Spinal cord (tissue), 10 donors: ENCODE results near the gene DIP2B. TPM values are rescaled to one million over a fixed set of nuclear protein-coding genes. Genes with fewer than 3 reads are reported as not detected.
"Not testable (repeated sequence)": the region's sequence is repeated elsewhere in the genome, so short reads cannot be mapped to it uniquely, and the experiment has no call there.

Experiments used
- DNase-seq, 6 donors: peaks; one replicate each; pipeline versions ENCODE4 v3.0.0 to v3.0.0-alpha.2; 2013 to 2015; ENCODE audit warnings: low spot score in 6 of 6, low read depth in 4 of 6
- H3K27ac ChIP-seq: one replicate; pipeline ENCODE4 v1.5.1; 2013; ENCODE audit warnings: low read depth, low read length, control low read depth
- H3K27me3 ChIP-seq: one replicate; pipeline ENCODE4 v1.6.1; 2013; ENCODE audit warnings: low read length; ENCODE audit not compliant: control insufficient read depth, insufficient read depth
- H3K36me3 ChIP-seq: one replicate; pipeline ENCODE4 v1.6.1; 2013; ENCODE audit warnings: low read length; ENCODE audit not compliant: control insufficient read depth, insufficient read depth
- H3K4me1 ChIP-seq: one replicate; pipeline ENCODE4 v1.6.1; 2013; ENCODE audit warnings: low read length; ENCODE audit not compliant: control insufficient read depth, insufficient read depth
- H3K4me3 ChIP-seq: one replicate; pipeline ENCODE4 v1.5.1; 2013; ENCODE audit warnings: low read depth, low read length, control low read depth
- H3K9me3 ChIP-seq: one replicate; pipeline ENCODE4 v1.6.1; 2013; ENCODE audit warnings: low read length; ENCODE audit not compliant: control insufficient read depth, insufficient read depth
- WGBS: methylation state at CpG from one replicate; pipeline ENCODE4 v1.1.5; 2013; ENCODE audit warnings: missing lambda C conversion rate; ENCODE audit not compliant: insufficient coverage; 5-methylcytosine and 5-hydroxymethylcytosine counted together
- polyA plus RNA-seq, 2 donors: library from polyadenylated mRNA; unstranded; fragments of 120-200 nt; gene quantifications; one replicate each; pipeline ENCODE4 v1.2.1, GENCODE V29; 2013; ENCODE audit not compliant: insufficient read length in 2 of 2
- total RNA-seq, 2 donors: library from RNA; depleted of rRNA in 1 of 2; stranded (reverse); fragments of 120-200 nt in 1 of 2; fragments of >200 nt in 1 of 2; gene quantifications; one replicate each; pipeline versions ENCODE4 v1.2.3 to v1.2.4, GENCODE V29; 2013 to 2014
- donor health status: healthy.

DIP2B gene
- total and polyA plus RNA-seq, 4 donors = 41.8 to 90.8 (median 54.0) TPM

DNA sequence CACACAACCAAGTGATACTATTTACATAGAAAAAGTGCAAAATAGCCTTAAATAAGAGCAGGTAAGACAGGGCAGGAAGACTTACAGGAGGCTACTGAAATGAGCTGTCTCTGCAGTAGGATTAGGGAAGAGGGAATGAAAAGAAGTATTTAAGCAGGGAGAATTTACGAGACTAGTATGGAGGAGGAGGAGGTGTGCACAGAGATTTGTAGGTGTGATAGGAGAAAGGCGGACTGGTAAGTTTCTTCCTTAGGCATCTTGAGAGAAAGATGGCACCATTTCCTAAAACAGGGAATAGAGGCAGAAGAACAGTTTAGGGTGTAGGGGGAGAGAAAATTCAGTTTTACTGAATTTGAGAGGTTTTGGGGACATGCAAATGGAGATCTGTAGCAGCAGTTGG is 25.7 kb downstream of the DIP2B start:
- 97% methylated on average over 2 of the region's 2 CpGs for WGBS
- no peaks in the 10 kb centered on the region for H3K27me3 ChIP-seq
- no peak overlapping the region for H3K27ac ChIP-seq
- peaks cover 10% of the 10 kb centered on the region for H3K4me1 ChIP-seq
- H3K36me3 ChIP-seq = no peaks in the 10 kb centered on the region
- H3K9me3 ChIP-seq = no peaks in the 10 kb centered on the region
- DNase-seq = no peak
- H3K4me3 ChIP-seq = no peak overlapping the region

- no peaks in the 10 kb centered on the region for H3K4me1 ChIP-seq
- 93% methylated on average over 2 of the region's 2 CpGs for WGBS
- H3K27ac ChIP-seq = no peak overlapping the region
- no peaks in the 10 kb centered on the region for H3K27me3 ChIP-seq
- H3K36me3 ChIP-seq = peaks cover 3% of the 10 kb centered on the region
- DNase-seq = no peak
- no peaks in the 10 kb centered on the region for H3K9me3 ChIP-seq
- H3K4me3 ChIP-seq = no peak overlapping the region
Measured at GRCh38 chr12:50533203-50533584, 28.4 kb downstream of the DIP2B start.

- no peaks in the 10 kb centered on the region for H3K27me3 ChIP-seq
- no peak overlapping the region for H3K4me3 ChIP-seq
- DNase-seq = no peak
- no peaks in the 10 kb centered on the region for H3K4me1 ChIP-seq
- no peak overlapping the region for H3K27ac ChIP-seq
- H3K36me3 ChIP-seq = peaks cover 3% of the 10 kb centered on the region
- no peaks in the 10 kb centered on the region for H3K9me3 ChIP-seq
Measured at GRCh38 chr12:50533971-50534370, 29.2 kb downstream of the DIP2B start.

GRCh38 chr12:50536831-50537537 is 32.2 kb downstream of the DIP2B start:
- no peaks in the 10 kb centered on the region for H3K9me3 ChIP-seq
- H3K4me3 ChIP-seq = no peak overlapping the region
- no peaks in the 10 kb centered on the region for H3K4me1 ChIP-seq
- H3K27ac ChIP-seq = no peak overlapping the region
- H3K27me3 ChIP-seq = no peaks in the 10 kb centered on the region
- 77% methylated on average over 3 of the region's 4 CpGs for WGBS
- peaks cover 3% of the 10 kb centered on the region for H3K36me3 ChIP-seq
- DNase-seq = no peak

DNA sequence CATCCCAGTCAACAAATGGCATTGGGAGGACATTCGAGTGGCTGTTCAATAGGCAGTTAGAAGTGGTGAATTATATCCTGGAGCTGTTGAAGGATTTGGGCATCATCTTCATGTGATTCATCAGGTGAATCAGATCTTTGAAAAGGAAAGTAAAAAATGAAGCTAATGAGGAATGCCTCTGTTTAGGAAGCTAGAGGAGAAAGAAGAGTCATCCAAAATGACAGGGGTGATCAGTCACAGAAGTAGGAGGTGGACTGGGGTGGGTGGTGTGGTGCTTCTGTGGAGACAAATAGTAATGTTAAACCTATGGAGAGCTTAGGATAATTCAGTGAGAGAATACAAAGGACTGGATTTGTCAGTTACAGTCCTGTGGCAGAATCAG is 32.7 kb downstream of the DIP2B start:
- H3K27me3 ChIP-seq = no peaks in the 10 kb centered on the region
- peaks cover 3% of the 10 kb centered on the region for H3K36me3 ChIP-seq
- 74% methylated on average over 1 of the region's 1 CpG for WGBS
- no peaks in the 10 kb centered on the region for H3K9me3 ChIP-seq
- no peak overlapping the region for H3K4me3 ChIP-seq
- no peaks in the 10 kb centered on the region for H3K4me1 ChIP-seq
- no peak overlapping the region for H3K27ac ChIP-seq
- no peak for DNase-seq

DNA sequence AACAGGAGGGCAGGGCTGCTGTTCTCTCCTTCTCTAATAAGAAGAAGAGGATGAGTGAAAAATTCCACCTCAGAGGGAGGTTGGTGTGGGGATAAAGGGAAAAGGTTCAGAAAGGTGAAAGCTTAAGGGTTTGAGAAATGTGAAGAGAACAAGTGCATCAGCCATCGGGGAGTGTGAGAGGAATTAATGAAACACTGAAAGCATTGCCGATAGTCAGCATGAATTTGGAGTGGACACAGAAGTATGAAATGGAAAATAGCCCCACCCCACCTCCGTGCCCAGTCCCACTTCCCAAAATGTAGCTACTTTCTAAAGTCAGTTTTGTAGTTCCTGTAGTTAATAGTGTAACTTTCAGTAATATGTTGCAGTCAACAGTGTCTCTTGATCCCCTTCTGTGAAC is 33.4 kb downstream of the DIP2B start:
- 100% methylated on average over 1 of the region's 3 CpGs for WGBS
- Histone ChIP-seq H3K27me3 (no peaks in the 10 kb centered on the region), H3K36me3 (peaks cover 6% of the 10 kb centered on the region), H3K4me3 (no peak overlapping the region), H3K4me1 (no peaks in the 10 kb centered on the region), H3K27ac (no peak overlapping the region), H3K9me3 (no peaks in the 10 kb centered on the region)
- no peak for DNase-seq

- no peak overlapping the region for H3K27ac ChIP-seq
- no peaks in the 10 kb centered on the region for H3K9me3 ChIP-seq
Measured at GRCh38 chr12:50541139-50541538, 36.4 kb downstream of the DIP2B start.

GRCh38 chr12:50542448-50542847 is 37.7 kb downstream of the DIP2B start:
- no peak for DNase-seq
- H3K27me3 ChIP-seq = no peaks in the 10 kb centered on the region
- WGBS = no CpG with 5 or more reads among the region's 1 CpG

More at GRCh38 chr12:50541139-50541538, 36.4 kb downstream of the DIP2B start:
- DNase-seq = no peak
- Histone ChIP-seq H3K36me3 (peaks cover 8% of the 10 kb centered on the region), H3K27me3 (no peaks in the 10 kb centered on the region), H3K4me3 (no peak overlapping the region), H3K4me1 (no peaks in the 10 kb centered on the region)

DNA sequence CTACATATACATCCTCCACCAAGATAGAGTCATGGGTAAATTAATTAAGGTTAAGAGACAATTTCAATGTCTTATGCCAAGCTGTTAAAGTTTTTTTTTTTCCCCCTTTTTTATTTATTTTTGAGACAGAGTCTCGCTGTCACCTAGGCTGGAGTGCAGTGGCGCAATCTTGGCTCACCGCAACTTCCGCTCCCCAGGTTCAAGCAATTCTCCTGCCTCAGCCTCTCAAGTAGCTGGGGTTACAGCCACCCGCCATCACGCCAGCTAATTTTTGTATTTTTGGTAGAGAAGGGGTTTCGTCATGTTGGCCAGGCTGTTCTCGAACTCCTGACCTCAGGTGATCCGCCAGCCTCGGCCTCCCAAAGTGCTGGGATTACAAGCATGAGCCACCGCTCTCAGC is 38.4 kb downstream of the DIP2B start:
- H3K4me1 ChIP-seq, H3K27ac ChIP-seq, DNase-seq, H3K36me3 ChIP-seq, H3K27me3 ChIP-seq, H3K4me3 ChIP-seq, H3K9me3 ChIP-seq: not testable (repeated sequence)
- no CpG with 5 or more reads among the region's 11 CpGs for WGBS

More at GRCh38 chr12:50542448-50542847, 37.7 kb downstream of the DIP2B start:
- Histone ChIP-seq H3K27ac (no peak overlapping the region), H3K36me3 (peaks cover 5% of the 10 kb centered on the region), H3K9me3 (no peaks in the 10 kb centered on the region), H3K4me1 (no peaks in the 10 kb centered on the region), H3K4me3 (no peak overlapping the region)

GRCh38 chr12:50545213-50545612 is 40.4 kb downstream of the DIP2B start:
- H3K4me1 ChIP-seq = no peaks in the 10 kb centered on the region
- no peak overlapping the region for H3K4me3 ChIP-seq
- H3K27me3 ChIP-seq = no peaks in the 10 kb centered on the region
- peaks cover 5% of the 10 kb centered on the region for H3K36me3 ChIP-seq
- 87% methylated on average over 3 of the region's 5 CpGs for WGBS
- H3K9me3 ChIP-seq = no peaks in the 10 kb centered on the region
- no peak overlapping the region for H3K27ac ChIP-seq
- DNase-seq = no peak
